Bronchial epithelial cell (primary cell): Measurements from ENCODE around the gene PA2G4. TPM values are rescaled to one million over a fixed set of nuclear protein-coding genes. Genes with fewer than 3 reads are reported as not detected.

Source experiments
- DNase-seq: peaks from one replicate; pipeline ENCODE4 v3.0.0-alpha.2; 2010; ENCODE audit warnings: low read depth
- FAIRE-seq: peaks from 2 replicates; lab custom pipeline; 2011; peaks lifted over from hg19 to GRCh38; lab: Jason Lieb, UNC
- H3K27me3 ChIP-seq: 2 replicates; pipeline ENCODE4 v1.5.1; 2011; ENCODE audit warnings: low read length; ENCODE audit not compliant: control insufficient read depth, insufficient read depth
- H3K36me3 ChIP-seq: 2 replicates; pipeline ENCODE4 v1.5.1; 2011; ENCODE audit warnings: low read length; ENCODE audit not compliant: control insufficient read depth, insufficient read depth
- H3K4me3 ChIP-seq: 2 replicates; pipeline ENCODE4 v1.5.1; 2011; ENCODE audit warnings: mild to moderate bottlenecking, low read depth, low read length, control low read depth
- CTCF ChIP-seq: IDR thresholded peaks from 2 replicates; pipeline ENCODE4 v1.5.1; 2011; ENCODE audit warnings: mild to moderate bottlenecking, moderate library complexity, low read length, control low read depth, inconsistent platforms; ENCODE audit not compliant: insufficient read depth, severe bottlenecking
- total RNA-seq: library from RNA; depleted of rRNA; stranded (reverse); fragments of >200 nt; gene quantifications from 2 replicates; pipeline ENCODE4 v1.2.1, GENCODE V29; 2014

Gene PA2G4
- total RNA-seq, 1 donor from 2014 or later, result 172 TPM

- H3K36me3 ChIP-seq, result peaks cover 16% of the 10 kb centered on the region
- FAIRE-seq (no peak), DNase-seq (no peak)
- H3K27me3 ChIP-seq, result no peaks in the 10 kb centered on the region
- peak overlapping the region; percentile 91 for H3K4me3 ChIP-seq
- no peak for TF ChIP-seq CTCF
Observed at GRCh38 chr12:56103823-56104108, 593 bp upstream of the PA2G4 start.

- FAIRE-seq, result no peak
Observed at GRCh38 chr12:56104815-56105608, 653 bp downstream of the PA2G4 start.

GRCh38 chr12:56105609-56105902 is 1.2 kb downstream of the PA2G4 start:
- FAIRE-seq (no peak), DNase-seq (no peak)
- Histone ChIP-seq H3K36me3 (peaks cover 13% of the 10 kb centered on the region), H3K4me3 (peak overlapping the region; percentile 91), H3K27me3 (no peaks in the 10 kb centered on the region)
- no peak for TF ChIP-seq CTCF

More at GRCh38 chr12:56104815-56105608, 653 bp downstream of the PA2G4 start:
- no peak for DNase-seq
- TF ChIP-seq CTCF, result peak; percentile 10
- Histone ChIP-seq H3K4me3 (peak overlapping the region; percentile 91), H3K36me3 (peaks cover 13% of the 10 kb centered on the region), H3K27me3 (no peaks in the 10 kb centered on the region)

- peaks cover 14% of the 10 kb centered on the region for H3K36me3 ChIP-seq
- FAIRE-seq, result no peak
- no peak overlapping the region for H3K4me3 ChIP-seq
- H3K27me3 ChIP-seq, result no peaks in the 10 kb centered on the region
- DNase-seq, result no peak
- TF ChIP-seq CTCF, result no peak
Observed at GRCh38 chr12:56107242-56107641, 2.9 kb downstream of the PA2G4 start.

- peak; percentile 96 for DNase-seq
- FAIRE-seq, result no peak
- no peak for TF ChIP-seq CTCF
- Histone ChIP-seq H3K4me3 (no peak overlapping the region), H3K27me3 (no peaks in the 10 kb centered on the region), H3K36me3 (peaks cover 16% of the 10 kb centered on the region)
Observed at GRCh38 chr12:56110571-56110970, 6.2 kb downstream of the PA2G4 start.

- Histone ChIP-seq H3K4me3 (no peak overlapping the region), H3K27me3 (no peaks in the 10 kb centered on the region), H3K36me3 (peaks cover 15% of the 10 kb centered on the region)
- no peak for TF ChIP-seq CTCF
- no peak for FAIRE-seq
- DNase-seq, result no peak
Observed at GRCh38 chr12:56114084-56114483, 9.7 kb downstream of the PA2G4 start.
